Activated CD8-positive, alpha-beta memory T cell treated with anti-CD3 and anti-CD28 coated beads, Interleukin-2, amount 50 U/mL, for 1 hour (primary cell): ENCODE measurements around the gene CLEC16A.

Experiments
- DNase-seq: peaks from one replicate; pipeline ENCODE4 v3.0.0-alpha.2; 2020; ENCODE audit errors: extremely low read depth

Gene CLEC16A

GRCh38 chr16:11084876-11085485 lies 140.6 kb downstream of the CLEC16A start:
- DNase-seq: no peak

DNA sequence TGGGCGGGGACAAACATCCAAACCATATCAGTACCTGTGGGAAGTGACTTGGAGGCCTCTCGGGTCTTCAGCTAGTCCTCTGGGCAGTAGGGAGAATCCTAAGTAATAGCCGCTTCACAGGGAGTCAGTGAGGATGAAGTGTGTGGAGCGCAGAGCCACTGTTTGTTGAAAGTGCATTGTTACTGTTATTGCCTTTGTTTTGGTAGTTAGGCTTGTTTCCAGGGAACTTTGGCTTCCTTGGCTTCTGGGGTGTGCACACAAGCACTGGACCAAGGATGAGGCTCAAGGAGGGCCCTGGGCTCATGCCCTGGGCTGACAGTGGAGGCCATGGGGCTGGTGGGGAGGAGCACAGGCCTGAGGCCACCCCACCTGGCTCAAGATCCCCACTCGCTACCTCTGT lies 141.6 kb downstream of the CLEC16A start:
- no peak for DNase-seq

DNA sequence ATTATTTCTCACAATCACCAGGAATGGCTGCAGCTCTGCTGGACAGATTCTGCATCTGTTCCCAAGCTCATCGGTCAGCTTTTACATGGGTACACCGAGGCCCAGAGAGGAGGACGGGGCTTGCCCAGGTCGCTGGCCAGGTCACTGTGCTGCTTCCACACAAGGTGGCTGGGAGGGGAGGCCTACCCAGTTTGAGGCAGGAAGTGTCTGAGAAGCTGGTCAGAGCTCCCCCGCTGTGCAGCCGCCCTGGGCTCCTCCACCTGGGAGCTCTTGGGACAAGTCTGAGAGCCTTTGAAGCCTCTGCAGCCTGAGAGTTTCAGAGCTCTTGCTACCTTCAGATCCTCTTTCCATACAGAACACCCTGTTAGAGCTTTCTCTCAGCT lies 143.3 kb downstream of the CLEC16A start:
- DNase-seq: no peak

DNA sequence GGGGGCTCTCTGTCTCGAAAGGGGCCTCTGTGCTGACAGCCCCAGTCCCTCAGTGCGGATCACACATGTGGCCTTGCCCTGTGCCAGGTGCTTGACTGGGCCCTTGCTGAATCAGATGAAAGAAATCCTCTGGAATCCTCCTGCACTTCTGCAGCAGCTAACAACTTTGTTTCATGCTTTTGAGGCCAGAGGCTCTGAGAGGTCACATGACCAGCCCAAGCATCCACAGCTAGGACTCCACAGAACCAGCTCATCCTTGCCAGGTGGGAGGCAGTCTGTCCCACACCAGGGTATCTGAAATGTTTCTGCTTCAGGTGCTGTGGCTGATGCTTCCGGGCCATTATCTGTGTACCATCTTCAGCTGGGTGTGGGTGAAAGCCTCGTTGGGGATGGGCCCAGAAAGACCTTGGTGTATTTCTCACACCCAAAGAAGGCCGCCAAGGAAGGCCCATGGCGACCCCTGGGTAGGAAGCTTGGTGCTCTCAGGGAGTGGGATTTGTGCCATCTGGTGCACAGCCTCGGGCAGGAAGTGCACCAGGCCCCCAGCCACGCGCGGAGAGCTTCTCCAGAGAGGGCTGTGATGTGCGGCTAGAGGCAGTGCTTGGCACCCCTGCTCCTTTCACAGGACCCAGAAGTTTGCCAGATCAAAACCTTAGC lies 143.8 kb downstream of the CLEC16A start:
- no peak for DNase-seq

DNA sequence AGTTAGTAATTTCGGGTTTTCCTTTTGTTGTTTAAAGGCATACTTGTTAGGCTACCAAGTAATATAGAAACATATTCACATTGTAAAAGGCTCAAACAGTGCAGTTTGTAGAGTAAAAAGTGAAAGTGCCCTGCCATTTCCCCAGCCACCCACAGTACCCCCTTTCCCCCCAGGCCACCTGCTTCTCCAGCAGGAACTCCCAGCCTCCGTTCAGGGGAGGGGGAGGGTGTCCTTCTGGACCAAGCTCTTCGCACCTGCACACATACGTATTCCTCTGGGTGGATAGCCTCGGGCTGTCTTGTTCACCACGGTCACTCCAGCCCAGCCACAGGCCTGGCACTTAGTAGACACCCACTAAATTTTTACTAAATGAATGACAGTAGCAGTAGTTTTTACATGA lies 144.5 kb downstream of the CLEC16A start:
- no peak for DNase-seq

DNA sequence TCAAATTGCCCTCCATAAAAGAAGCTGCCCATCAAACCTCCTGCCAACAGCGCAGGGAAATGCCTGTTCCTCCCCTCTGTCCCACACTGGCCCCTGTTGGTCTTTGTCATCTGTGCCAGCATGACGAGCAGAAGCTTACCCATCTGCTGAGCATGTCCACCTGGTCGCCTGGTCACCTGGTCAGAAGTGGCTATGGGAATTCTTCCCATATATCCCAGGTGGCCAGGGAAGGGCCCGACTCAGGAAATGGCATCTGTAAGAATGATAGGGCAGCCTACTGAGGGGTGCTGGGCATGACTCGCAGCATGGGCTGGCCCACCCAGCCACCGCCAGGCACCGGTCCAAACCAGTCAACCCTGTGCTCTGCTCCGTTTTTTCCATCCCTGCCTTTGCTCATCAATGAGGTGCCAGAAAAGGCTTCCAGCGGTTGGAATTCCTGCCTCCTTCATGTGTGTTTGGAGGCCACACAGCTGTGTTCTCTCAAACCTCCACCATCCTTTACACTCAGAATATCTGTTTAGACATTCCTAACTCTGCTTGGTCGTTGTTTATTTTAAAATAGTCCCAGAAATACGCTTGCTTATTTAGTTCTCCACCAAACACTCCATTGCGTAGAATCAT lies 145.2 kb downstream of the CLEC16A start:
- no peak for DNase-seq

DNA sequence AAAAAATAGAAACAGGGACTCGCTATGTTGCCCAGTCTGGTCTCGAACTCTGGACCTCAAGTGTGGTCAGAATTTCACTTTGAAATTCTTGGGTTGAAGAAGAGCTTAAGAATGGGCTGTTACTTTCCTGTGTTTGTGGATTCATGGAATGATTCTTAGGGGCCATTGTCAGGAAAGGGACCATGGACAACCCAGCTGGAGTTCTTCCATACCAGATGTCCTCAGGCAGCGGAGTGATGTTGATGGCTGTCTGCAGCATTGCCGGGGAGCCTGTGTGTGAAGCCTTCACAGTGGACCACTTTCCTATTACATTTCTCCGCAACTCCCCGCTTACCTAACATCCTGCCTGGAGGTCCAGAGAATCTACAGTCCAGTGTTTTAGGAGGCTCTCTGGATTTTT lies 145.9 kb downstream of the CLEC16A start:
- no peak for DNase-seq

DNA sequence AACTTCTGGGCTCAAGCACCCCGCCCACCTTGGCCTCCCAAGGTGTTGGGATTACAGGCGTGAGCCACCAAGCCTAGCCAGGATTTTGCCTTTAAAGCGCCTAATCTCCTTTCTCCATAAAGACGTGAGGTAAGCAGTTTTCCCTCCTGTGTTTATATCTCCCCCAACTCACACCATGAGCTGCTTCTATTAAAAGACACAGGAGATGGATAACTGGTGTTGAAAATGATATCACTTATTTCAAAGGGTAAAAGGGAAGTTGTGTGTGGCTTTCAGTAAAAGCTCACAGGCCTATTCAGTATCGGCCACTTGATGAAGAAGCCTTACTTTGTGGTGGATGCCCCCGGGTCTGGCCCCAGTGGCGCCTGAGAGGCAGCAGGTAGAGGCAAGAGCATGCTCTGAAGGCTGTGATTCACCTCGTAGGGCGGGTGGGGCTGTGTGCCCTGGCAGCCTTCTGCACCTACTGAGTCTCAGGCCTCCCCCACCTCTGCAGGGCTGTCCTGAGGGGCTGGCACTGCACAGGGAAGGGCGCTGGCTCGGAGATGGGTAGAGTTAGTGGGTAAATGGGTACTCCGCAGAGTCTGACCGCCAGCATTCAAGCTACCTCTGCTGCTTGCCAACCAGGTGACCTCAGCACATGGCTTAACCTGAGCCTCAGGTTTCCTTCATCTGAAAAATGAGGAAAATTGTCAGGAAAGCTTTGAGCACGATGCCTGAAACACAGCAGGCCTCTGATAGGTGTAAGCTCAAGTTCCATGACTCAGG lies 146.8 kb downstream of the CLEC16A start:
- no peak for DNase-seq

- no peak for DNase-seq
Observed at GRCh38 chr16:11092788-11093571, 148.6 kb downstream of the CLEC16A start.

DNA sequence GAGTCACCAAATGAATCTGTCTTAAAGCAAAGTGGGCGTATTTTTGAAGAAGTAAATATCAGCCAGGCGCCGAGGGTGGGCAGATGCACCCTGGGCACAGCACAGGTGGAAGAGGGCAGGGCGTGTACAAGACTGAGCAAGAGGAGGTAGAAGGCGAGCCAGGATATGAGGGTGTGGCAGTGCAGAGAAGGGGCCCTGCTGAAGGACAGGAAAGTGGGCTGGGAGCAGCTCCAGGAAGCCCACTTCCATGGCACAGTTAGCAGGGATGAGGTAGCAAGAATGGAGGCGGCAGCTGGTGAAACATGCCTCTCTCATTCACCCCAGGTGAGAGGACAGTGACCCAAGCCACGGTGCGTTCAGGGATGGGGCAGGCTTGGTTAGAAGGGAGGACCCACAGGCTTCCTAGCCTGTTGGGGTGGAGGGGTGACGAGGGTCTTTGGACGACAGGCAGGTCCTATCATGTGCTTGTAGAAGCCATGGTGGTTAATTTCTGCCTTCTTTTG lies 149.3 kb downstream of the CLEC16A start:
- no peak for DNase-seq

DNA sequence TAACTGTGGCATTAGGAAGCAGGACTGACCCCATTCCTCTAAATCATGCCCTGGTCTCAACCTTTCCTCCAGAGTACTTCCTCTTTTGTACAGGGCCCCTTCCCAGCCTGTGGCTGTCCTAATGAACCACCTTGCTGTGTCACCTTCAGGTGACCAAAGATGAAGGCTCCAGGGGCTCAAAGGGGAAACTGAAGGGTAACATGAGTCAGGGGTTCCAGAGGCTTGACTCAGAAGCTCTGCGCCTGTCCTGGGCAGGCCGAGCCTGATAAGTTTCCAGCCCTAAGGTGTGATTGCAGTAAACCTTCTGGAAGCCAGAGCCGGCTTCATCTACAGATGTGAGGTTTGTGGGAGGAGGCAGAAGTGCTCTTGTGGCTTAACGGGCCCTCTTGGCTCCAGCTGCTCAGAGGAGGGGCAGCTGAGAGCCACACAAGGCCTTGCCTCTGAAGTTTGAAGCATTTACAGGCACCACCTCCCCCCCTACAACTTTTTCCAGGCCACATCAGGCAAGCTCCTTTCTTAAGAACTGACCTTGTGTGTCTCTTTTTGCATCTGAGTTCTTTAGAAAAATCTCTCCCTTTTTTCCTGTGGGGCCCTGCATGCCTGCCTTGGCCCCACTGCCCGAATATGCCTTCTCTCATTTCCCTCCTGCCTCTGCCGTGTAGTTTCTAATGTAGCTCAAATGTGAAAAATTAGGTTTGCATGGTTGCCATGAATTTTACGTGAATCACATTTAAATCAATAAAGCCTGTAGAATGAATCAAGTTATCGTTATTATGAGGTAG lies 149.9 kb downstream of the CLEC16A start:
- DNase-seq: no peak

DNA sequence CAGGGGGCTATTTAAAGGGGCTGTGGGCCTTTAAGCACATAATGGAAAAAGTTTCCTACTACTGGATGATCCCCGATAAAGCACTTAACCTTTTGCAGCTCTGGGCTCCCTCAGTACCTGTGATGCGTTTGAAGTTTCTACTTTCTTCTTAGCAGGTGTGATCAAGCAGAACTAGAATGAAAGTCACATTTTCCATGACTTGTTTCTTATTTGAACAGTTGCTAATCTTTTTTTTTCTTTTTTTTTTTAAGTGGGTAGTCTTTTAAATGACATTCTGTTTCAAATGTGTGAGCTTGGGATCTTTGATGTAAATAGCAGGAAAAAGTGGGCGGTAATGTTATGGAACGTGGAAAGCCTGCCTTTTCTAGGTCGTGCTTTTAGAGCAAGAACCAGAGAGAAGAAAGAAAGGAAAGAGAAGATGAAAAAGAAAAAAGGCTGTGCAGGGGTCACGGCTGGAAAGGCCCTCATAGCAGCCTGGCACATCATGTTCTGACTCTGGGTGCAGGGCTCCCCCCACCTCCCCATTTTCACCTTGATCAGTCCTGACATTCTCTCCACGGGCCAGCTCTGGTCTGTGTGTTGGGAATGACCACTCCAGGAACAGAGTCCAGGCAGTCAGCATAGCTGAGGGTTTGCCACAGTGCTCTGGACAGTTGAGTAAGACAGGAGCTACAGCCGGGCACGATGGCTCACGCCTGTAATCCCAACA lies 150.6 kb downstream of the CLEC16A start:
- peak; percentile 16 for DNase-seq

DNA sequence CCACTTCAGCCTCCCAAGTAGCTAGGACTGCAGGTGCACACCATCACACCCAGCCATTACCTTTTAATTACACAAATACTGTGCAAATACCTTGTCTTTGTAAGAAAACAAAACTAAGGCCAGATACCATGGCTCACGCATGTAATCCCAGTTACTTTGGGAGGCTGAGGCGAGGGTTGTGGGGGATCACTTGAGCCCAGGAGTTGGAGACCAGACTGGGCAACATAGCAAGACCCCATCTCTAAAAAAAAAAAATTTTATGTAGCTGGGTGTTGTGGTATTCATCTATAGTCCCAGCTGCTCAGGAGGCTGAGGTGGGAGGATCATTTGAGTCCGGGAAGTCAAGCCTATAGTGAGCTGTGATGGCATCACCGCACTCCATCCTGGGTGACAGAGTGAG lies 151.6 kb downstream of the CLEC16A start:
- no peak for DNase-seq

DNA sequence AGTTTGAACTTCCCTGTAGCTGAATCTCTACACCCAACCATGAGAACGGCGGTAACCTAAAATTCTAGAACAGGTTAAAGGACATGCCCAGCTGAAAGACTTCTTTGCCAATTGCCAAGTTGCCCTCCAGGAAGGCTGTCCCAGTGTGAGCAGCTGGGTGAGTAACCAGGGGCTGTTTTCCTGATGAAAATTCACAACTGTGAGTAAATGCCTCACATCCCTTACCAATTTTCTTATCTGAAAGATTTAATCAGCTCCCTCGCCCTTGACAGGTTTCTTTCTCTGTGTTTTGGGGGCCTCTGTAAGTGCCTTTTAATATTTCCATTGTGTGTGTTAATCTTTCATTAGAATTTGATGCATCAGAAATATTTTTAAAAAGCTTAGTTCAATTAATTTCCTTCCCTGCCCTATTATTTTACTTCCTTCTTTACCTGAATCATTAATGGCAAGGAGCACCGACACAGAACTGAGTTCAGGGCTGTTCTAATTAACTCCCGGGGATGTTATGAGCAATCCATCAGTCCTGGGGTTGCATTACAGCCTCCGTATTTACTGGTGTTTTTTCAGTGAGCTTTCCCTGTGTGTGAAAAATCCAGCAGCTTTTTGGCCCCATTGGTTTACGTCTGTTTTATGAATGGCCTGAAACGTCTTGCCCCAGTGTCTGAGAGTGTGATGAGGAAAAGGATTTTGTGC lies 152.9 kb downstream of the CLEC16A start:
- no peak for DNase-seq

DNA sequence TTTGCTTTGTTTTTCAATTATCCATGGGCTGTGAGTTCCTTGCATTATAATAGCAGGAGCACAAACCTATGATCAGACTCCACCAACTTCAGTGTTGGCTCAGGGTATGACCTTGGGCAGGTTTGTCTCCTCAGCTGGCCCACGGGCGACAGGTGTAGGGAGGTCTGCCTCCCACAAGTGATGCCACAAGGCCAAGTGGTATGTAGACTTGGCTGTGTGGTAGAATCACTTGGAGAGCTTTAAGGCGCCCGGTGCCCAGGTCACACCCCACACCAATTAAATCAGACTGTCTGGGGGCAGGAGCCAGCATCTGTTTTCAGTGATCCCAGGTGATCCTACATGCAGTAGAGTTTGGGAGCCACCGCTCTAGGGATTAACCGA lies 153.4 kb downstream of the CLEC16A start:
- DNase-seq: no peak

DNA sequence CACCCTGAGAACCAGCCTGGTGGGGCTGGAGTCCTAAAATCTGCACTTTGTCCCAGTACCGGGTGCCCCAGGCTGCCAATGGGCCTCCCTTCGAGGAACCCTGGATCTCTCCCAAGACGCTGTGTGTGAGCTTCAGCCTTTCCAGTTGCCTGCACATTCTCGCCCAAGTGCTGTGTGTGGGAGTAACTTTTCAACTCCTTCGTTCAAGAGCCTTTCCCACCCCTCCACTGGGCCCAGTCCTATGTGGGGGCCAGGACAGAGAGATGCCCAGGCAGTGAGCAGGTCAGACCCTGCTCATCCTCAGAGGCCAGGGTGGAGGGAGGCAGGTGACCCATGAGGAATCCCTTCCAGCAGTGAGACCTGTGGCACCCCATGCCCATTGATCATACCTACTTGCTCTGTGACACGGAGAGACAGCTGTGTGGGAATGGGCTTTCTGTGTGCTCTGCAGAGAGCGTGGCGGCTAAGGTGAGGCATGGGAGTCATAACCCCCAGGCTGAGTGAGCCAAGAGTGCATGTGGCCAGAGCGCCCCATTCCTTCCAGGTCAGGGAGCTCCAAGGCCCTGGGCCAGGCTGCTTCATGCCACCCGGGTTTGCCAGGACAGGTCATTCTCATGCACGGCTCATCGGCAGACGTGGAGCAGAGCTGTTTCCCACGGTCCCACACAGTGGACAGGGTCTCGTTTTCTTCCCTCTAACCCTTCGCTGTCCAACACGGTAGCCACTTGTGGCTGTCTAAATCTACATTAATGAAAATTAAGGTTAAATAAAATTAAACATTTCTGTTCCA lies 154.4 kb downstream of the CLEC16A start:
- DNase-seq: no peak

GRCh38 chr16:11099672-11100205 lies 155.4 kb downstream of the CLEC16A start:
- no peak for DNase-seq

DNA sequence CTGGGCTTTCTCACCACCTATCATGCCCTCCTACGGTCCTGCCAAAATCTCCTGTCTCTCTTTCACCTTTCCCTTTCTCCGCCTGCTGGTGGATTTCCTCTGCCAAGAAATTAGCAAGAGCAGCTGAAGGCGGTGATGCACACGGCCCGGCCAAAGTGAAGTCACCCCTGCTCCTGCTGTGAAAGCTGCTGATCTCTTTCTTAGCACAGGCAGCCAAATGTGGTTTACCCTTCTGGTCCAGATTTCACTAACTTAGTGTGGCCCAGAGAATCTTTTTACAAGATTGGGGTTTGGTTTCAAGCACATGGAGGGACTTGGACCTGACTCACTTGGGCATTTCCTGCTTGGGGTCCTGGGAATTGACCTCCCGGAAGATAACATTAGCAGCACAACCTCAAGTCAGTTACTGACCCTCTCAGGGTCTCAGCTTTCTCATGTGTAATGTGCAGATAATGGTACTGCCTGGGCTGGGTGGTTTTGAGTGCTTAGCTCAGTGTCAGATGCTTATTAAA lies 155.9 kb downstream of the CLEC16A start:
- DNase-seq: no peak
